Measurements from ENCODE around the gene CMTM6.

DNA sequence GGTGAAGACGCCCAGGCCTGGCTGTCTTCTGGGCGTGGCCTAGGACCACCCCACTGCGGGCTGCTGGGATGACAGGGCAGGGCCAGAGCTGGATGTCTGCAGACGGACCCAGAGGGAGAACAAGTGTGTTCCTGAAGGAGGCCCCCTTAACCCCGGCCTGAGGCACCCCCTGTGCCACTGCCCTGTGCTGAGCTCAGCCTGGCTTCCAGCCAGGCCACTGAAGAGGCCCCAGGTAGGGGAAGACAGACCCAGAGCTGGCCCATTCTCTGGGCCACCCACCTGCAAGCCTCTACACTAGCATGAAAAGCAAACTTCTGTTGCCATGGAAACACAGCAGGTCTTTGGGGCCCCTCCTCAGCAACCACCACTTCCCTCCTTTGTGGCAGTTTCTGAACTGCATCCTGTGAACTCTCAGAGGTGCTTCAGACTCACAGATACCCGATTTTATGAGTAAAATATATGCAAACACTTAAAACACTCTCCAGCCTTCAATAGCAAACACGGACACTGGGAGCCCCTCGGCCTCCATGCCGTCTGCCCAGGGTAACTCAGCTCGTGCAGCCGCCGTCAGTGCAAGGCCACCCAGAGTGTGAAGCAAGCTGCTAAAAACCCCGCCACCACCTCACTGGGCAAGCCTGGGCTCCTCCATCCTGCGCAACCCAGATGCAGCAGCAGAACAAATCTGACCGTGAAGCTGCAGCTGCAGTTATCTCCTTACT lies 42.5 kb downstream of the CMTM6 start:
- TF ChIP-seq, protein P1, sequence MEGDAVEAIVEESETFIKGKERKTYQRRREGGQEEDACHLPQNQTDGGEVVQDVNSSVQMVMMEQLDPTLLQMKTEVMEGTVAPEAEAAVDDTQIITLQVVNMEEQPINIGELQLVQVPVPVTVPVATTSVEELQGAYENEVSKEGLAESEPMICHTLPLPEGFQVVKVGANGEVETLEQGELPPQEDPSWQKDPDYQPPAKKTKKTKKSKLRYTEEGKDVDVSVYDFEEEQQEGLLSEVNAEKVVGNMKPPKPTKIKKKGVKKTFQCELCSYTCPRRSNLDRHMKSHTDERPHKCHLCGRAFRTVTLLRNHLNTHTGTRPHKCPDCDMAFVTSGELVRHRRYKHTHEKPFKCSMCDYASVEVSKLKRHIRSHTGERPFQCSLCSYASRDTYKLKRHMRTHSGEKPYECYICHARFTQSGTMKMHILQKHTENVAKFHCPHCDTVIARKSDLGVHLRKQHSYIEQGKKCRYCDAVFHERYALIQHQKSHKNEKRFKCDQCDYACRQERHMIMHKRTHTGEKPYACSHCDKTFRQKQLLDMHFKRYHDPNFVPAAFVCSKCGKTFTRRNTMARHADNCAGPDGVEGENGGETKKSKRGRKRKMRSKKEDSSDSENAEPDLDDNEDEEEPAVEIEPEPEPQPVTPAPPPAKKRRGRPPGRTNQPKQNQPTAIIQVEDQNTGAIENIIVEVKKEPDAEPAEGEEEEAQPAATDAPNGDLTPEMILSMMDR (IDR thresholded peaks at IDR 0.05): no peak
- TF ChIP-seq POLR2A (IDR thresholded peaks at IDR 0.05): no peak
